ENCODE data around the gene APH1B.

DNA sequence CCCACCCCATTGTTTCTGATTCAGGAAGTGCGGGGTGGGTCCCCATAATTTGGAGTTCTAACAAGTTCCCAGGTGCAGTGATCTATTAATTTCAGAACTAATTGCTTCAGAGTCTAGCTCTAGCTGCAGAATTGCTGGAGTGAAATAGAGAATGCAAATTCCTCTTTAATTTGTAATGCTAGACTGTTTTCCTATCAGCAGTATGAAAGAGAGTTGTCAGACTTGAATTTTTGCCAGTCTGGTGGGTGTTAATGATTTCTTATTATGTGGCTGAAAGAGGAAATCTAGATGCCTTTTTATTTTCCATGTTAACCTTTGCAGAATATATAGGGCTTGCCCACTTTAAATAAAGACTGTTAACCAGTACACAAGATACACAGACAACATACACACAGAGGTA lies 23.7 kb downstream of the APH1B start:
- no peak for TF ChIP-seq EP300 (IDR thresholded peaks at IDR 0.05)
- TF ChIP-seq, protein P1, sequence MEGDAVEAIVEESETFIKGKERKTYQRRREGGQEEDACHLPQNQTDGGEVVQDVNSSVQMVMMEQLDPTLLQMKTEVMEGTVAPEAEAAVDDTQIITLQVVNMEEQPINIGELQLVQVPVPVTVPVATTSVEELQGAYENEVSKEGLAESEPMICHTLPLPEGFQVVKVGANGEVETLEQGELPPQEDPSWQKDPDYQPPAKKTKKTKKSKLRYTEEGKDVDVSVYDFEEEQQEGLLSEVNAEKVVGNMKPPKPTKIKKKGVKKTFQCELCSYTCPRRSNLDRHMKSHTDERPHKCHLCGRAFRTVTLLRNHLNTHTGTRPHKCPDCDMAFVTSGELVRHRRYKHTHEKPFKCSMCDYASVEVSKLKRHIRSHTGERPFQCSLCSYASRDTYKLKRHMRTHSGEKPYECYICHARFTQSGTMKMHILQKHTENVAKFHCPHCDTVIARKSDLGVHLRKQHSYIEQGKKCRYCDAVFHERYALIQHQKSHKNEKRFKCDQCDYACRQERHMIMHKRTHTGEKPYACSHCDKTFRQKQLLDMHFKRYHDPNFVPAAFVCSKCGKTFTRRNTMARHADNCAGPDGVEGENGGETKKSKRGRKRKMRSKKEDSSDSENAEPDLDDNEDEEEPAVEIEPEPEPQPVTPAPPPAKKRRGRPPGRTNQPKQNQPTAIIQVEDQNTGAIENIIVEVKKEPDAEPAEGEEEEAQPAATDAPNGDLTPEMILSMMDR (IDR thresholded peaks at IDR 0.05) = no peak
- no peak for TF ChIP-seq POLR2AphosphoS5 (IDR thresholded peaks at IDR 0.05)

Data from sigmoid colon (tissue), 4 donors.